Measurements from ENCODE around the gene LCAT. TPM values are rescaled to one million over a fixed set of nuclear protein-coding genes. Genes with fewer than 3 reads are reported as not detected.

Gene LCAT
- total and polyA plus RNA-seq, 2 donors (not counting 1 experiment from before 2014, with no cell fraction given): 7.6 to 16.3 TPM

GRCh38 chr16:67942510-67943255, 1.2 kb downstream of the LCAT start:
- Histone ChIP-seq H4K20me1 (ENCODE audit: control insufficient read depth, insufficient read depth, low read length, poor library complexity, severe bottlenecking) (peaks cover 11% of the 10 kb centered on the region), H3K9me3 (ENCODE audit: control extremely low read depth in 1 of 3, control insufficient read depth in 2 of 3, insufficient read depth in 1 of 3, low read length in 2 of 3) (no peaks in the 10 kb centered on the region), H2AFZ (ENCODE audit: insufficient read depth, low read depth, low read length, poor library complexity, severe bottlenecking) (no peak overlapping the region), H3K27ac (ENCODE audit: low read length in 2 of 2) (no peak overlapping the region), H3K79me2 (ENCODE audit: control insufficient read depth, insufficient read depth, low read length) (peaks cover 56% of the 10 kb centered on the region), H3K27me3 (replicated peaks in 1 of 4; ENCODE audit: control extremely low read depth in 1 of 4, control insufficient read depth in 3 of 4, insufficient read depth in 4 of 4, low read length in 3 of 4) (no peaks in the 10 kb centered on the region), H3K9ac (ENCODE audit: low read length) (no peak overlapping the region), H3K4me2 (replicated peaks; ENCODE audit: low read depth, low read length, poor library complexity, severe bottlenecking) (no peak overlapping the region), H3K4me3 (ENCODE audit: control extremely low read depth in 1 of 5, extremely low read depth in 1 of 5, insufficient read depth in 1 of 5, low read depth in 2 of 5, low read length in 4 of 5) (no peak overlapping the region), H3K36me3 (replicated peaks in 1 of 2; ENCODE audit: control extremely low read depth in 1 of 2, control insufficient read depth in 1 of 2, extremely low read depth in 1 of 2, insufficient read depth in 2 of 2, low read length in 1 of 2) (peaks cover 0 to 9% of the 10 kb centered on the region in 2 experiments), H3K4me1 (ENCODE audit: control insufficient read depth in 2 of 2, insufficient read depth in 2 of 2, low read length in 2 of 2) (peaks cover 10 to 28% of the 10 kb centered on the region in 2 donors)
- 97% methylated on average over 27 of the region's 27 CpGs for WGBS (ENCODE audit: insufficient coverage)
- TF ChIP-seq CTCF (IDR thresholded peaks at IDR 0.05): no peak
- TF ChIP-seq EZH2 (IDR thresholded peaks at IDR 0.05; ENCODE audit: borderline replicate concordance, insufficient read depth, low read depth, low read length, poor library complexity, severe bottlenecking): no peak
- ATAC-seq (ENCODE audit: low read depth) (no peak), DNase-seq (no peak)
- POLR2A ChIA-PET: interaction anchor here (0.6 kb wide), 2 partner anchors 22 to 825 kb away, joined by 3 read pairs; no protein-coding TSS in a partner anchor
- Mint-ChIP-seq H3K4me1 (peaks cover 14% of the 10 kb centered on the region), H3K27me3 (no peaks in the 10 kb centered on the region), H3K9me3 (ENCODE audit: insufficient read depth) (no peaks in the 10 kb centered on the region), H3K27ac (no peak overlapping the region), H3K4me3 (no peak overlapping the region)
- CTCF ChIA-PET: interaction anchor here (0.7 to 2.9 kb wide), 8 partner anchors 7 to 126 kb away, joined by 3 to 12 read pairs (median 4); partner anchors contain the start of gene NRN1L
- intact Hi-C loops (cut with micrococcal nuclease): no loop called here

- Histone ChIP-seq H3K9ac (ENCODE audit: low read length) (no peak overlapping the region), H3K36me3 (replicated peaks in 1 of 2; ENCODE audit: control extremely low read depth in 1 of 2, control insufficient read depth in 1 of 2, extremely low read depth in 1 of 2, insufficient read depth in 2 of 2, low read length in 1 of 2) (peaks cover 0 to 9% of the 10 kb centered on the region in 2 experiments), H3K79me2 (ENCODE audit: control insufficient read depth, insufficient read depth, low read length) (peaks cover 61% of the 10 kb centered on the region), H4K20me1 (ENCODE audit: control insufficient read depth, insufficient read depth, low read length, poor library complexity, severe bottlenecking) (peaks cover 11% of the 10 kb centered on the region), H3K9me3 (ENCODE audit: control extremely low read depth in 1 of 3, control insufficient read depth in 2 of 3, insufficient read depth in 1 of 3, low read length in 2 of 3) (no peaks in the 10 kb centered on the region), H3K27me3 (replicated peaks in 1 of 4; ENCODE audit: control extremely low read depth in 1 of 4, control insufficient read depth in 3 of 4, insufficient read depth in 4 of 4, low read length in 3 of 4) (no peaks in the 10 kb centered on the region), H3K4me2 (replicated peaks; ENCODE audit: low read depth, low read length, poor library complexity, severe bottlenecking) (no peak overlapping the region), H2AFZ (ENCODE audit: insufficient read depth, low read depth, low read length, poor library complexity, severe bottlenecking) (no peak overlapping the region), H3K4me3 (ENCODE audit: control extremely low read depth in 1 of 5, extremely low read depth in 1 of 5, insufficient read depth in 1 of 5, low read depth in 2 of 5, low read length in 4 of 5) (no peak overlapping the region), H3K27ac (ENCODE audit: low read length in 2 of 2) (no peak overlapping the region), H3K4me1 (ENCODE audit: control insufficient read depth in 2 of 2, insufficient read depth in 2 of 2, low read length in 2 of 2) (peaks cover 15 to 33% of the 10 kb centered on the region in 2 donors)
- ChIA-PET POLR2A (no interaction called here), CTCF (interaction anchor here (0.7 to 2.9 kb wide), 10 partner anchors 8 to 126 kb away, joined by 3 to 12 read pairs (median 4); partner anchors contain the start of gene NRN1L)
- H3K27ac Mint-ChIP-seq: no peak overlapping the region
- peaks cover 17% of the 10 kb centered on the region for H3K4me1 Mint-ChIP-seq
- H3K9me3 Mint-ChIP-seq (ENCODE audit: insufficient read depth): no peaks in the 10 kb centered on the region
- TF ChIP-seq EZH2 (IDR thresholded peaks at IDR 0.05; ENCODE audit: borderline replicate concordance, insufficient read depth, low read depth, low read length, poor library complexity, severe bottlenecking) (no peak), CTCF (IDR thresholded peaks at IDR 0.05) (peak; percentile 71)
- intact Hi-C loops (cut with micrococcal nuclease): no loop called here
- H3K27me3 Mint-ChIP-seq: no peaks in the 10 kb centered on the region
- 85% methylated on average over 6 of the region's 6 CpGs for WGBS (ENCODE audit: insufficient coverage)
- ATAC-seq (ENCODE audit: low read depth) (peak; percentile 67), DNase-seq (peak; percentile 50)
- no peak overlapping the region for H3K4me3 Mint-ChIP-seq
These were observed 1.8 kb downstream of the LCAT start for GRCh38 chr16:67942200-67942509.

Data from B cell (primary cell).